NCI-H526 (cell line): ENCODE data around the gene MGAT3.
"Not testable (repeated sequence)": the region's sequence is repeated elsewhere in the genome, so short reads cannot be mapped to it uniquely, and the experiment has no call there.

ENCODE experiments used
- DNase-seq, 2 experiments: peaks; one replicate each; lab custom pipeline; 2025; lab: John Stamatoyannopoulos, UW

MGAT3 gene, protein sequence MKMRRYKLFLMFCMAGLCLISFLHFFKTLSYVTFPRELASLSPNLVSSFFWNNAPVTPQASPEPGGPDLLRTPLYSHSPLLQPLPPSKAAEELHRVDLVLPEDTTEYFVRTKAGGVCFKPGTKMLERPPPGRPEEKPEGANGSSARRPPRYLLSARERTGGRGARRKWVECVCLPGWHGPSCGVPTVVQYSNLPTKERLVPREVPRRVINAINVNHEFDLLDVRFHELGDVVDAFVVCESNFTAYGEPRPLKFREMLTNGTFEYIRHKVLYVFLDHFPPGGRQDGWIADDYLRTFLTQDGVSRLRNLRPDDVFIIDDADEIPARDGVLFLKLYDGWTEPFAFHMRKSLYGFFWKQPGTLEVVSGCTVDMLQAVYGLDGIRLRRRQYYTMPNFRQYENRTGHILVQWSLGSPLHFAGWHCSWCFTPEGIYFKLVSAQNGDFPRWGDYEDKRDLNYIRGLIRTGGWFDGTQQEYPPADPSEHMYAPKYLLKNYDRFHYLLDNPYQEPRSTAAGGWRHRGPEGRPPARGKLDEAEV

GRCh38 chr22:39456522-39457197, at the start of gene MGAT3:
Gene MGAT3 (plus strand): TSS chr22:39457012. CDS start chr22:39487348, 30,336 bp downstream.
- DNase-seq = no peak

GRCh38 chr22:39408173-39408572, 48.6 kb upstream of the MGAT3 start:
- no peak for DNase-seq

GRCh38 chr22:39408807-39409206, 48.0 kb upstream of the MGAT3 start:
- no peak for DNase-seq

- no peak for DNase-seq
Measured at GRCh38 chr22:39409516-39410029, 47.2 kb upstream of the MGAT3 start.

DNA sequence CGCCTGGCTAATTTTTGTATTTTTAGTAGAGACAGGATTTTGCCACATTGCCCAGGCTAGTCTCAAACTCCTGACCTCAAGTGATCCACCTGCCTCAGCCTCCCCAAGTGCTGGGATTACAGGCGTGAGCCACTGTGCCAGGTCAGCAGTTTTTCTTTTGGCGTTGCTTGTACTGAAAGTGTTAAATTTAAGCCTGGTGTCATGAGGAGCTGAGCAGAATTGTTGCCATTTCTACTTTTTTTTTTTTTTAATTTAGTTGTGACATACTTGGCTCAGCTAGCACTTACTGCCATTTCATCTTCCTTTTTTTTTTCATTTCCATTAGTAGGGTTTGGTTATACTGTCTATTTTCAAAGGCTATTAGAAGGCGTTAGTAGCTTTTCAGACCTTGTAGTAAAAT, 46.5 kb upstream of the MGAT3 start:
- no peak for DNase-seq

DNA sequence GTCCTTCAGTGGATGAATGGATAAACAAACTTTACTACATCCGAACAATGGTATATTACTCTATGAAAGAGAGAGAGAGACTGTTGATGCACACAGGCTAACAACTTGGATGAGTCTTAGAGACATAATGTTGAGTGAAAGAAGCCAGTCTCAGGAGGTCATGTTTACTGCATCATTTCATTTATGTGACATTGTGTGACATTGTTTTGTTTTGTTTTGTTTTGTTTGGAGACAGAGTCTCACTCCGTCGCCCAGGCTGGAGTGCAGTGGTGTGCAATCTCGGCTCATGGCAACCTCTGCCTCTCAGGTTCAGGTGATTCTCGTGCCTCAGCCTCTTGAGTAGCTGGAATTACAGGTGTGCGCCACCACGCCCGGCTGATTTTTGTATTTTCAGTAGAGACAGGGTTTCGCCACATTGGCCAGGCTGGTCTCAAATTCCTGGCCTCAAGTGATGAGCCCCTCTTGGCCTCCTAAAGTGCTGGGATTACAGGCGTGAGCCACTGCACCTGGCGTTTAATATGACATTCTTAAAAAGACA, 44.9 kb upstream of the MGAT3 start:
- not testable (repeated sequence) for DNase-seq

- DNase-seq = not testable (repeated sequence)
Measured at GRCh38 chr22:39413204-39413603, 43.6 kb upstream of the MGAT3 start.

DNA sequence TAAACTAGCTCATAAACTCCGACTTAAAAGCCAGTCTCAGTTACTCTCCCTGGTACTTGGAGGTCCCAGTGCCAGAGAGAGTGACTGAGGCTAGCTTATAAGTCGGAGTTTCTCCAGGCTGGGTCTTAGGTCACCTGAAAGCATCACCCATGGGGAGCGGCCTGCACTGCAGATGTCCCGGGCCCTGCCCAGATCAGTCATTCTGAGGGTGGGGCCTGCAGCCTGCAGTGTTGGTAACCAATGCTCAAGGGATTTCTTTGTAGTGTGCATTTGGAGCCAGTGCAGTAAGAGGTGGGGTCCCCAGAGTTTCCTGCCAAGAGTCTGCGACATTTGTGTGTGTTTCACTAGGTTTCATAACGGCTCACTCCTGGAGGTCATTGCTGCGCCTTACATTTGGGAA, 42.4 kb upstream of the MGAT3 start:
- no peak for DNase-seq

DNA sequence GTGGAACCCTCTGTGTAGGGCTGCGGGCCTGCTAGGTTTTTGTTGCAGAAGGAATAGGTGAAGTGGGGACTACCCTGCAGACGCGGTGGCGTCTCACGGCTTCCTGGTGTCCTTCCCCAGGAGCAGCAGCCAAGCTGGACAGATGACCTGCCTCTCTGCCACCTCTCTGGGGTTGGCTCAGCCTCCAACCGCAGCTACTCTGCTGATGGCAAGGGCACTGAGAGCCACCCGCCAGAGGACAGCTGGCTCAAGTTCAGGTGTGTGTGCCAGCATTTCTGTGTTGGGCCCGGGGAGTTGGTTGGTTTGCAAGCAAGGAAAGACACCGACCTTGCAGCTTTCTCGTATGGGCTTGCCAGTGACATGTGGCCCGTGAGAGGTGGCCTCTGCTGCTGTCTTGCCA, 41.9 kb upstream of the MGAT3 start:
- no peak for DNase-seq

DNA sequence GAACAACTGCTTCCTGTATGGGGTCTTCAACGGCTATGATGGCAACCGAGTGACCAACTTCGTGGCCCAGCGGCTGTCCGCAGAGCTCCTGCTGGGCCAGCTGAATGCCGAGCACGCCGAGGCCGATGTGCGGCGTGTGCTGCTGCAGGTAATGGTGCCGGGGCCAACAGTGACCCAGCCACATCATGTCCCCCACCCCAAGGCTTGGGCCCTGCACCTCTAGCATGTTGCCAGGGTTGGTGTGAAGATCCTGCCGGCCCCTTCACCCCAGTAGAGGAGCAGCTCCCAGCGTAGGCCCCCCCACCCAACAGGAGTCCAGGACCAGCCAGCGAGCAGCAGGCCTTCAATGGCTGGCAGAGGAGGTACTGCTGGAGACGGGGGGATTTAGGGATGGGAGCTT, 41.3 kb upstream of the MGAT3 start:
- no peak for DNase-seq

DNA sequence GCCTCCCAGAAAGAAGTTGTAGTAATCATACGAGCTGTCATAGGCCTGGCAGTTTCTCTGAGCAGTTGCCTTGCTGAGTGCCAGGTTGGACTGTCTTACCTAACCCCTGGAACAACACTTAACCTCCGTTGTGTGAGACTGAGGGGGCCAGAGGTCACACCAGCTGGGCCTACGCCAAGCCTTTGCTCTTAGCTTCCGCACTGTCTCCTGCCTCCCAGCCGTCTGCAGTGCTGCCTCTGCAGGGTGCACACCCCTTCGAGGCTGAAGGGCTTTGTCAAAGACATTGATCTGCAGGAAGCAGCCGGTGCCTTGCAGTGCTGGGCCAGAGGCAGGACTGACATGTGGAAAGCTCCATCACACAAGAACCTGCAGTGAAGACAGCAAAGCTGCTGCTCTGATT, 40.5 kb upstream of the MGAT3 start:
- DNase-seq = no peak

DNA sequence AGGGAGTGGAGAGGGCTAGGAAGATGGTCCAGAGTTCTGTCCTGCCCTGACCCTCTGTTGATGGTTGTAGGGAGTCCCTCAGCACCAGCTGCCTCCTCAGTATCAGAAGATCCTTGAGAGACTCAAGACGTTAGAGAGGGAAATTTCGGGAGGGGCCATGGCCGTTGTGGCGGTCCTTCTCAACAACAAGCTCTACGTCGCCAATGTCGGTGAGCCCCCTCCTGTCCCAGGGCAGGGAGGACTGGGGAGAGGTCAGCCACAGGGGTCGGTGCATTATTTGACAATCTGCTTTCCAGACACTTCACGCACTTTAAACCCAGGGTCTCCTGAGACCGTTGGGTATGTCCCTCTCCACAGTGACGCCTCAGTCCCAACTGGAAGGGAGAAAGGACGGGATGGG, 39.2 kb upstream of the MGAT3 start:
- DNase-seq = no peak

- peak in 1 of 2 experiments; percentile 65 for DNase-seq
Measured at GRCh38 chr22:39418696-39419095, 38.1 kb upstream of the MGAT3 start.

DNA sequence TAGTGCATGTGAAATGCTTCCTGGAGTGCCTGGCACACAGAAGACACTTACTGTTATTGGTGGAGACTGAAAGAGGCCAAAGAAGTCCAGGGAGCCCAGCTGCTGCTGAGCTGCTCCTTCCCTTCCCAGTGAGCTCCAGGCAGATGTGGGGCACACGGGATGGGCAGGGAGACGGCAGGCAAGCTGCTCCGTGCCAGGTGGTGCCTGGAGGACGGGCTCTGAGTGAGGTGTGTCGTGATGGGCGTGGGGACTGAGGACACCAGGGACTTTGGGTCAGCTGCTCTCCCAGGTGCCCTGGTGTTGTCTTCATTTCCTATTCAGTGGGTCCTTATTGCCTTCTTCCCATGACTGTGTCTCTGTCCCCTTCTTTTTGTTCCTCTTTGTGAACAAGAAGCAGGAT, 37.7 kb upstream of the MGAT3 start:
- DNase-seq = no peak

DNA sequence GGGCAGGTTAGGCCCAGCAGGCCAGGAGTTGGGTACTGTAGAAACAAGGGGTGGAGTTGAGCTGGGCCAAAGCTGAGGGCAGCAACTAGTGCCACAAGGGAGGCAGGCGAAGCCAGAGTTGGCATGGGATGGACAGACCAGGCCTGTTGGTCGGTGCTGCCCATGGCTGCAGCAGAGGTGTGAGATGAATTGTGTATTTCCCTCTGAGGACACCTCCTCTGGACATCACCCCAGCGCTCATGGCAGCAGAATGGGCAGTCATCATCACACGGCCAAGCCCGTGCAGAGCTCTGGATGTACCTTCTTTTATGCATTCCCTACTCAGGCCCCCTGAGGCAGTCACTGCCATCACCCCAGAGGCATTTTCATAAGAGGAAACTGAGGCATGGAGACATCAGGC, 36.9 kb upstream of the MGAT3 start:
- DNase-seq = no peak

DNA sequence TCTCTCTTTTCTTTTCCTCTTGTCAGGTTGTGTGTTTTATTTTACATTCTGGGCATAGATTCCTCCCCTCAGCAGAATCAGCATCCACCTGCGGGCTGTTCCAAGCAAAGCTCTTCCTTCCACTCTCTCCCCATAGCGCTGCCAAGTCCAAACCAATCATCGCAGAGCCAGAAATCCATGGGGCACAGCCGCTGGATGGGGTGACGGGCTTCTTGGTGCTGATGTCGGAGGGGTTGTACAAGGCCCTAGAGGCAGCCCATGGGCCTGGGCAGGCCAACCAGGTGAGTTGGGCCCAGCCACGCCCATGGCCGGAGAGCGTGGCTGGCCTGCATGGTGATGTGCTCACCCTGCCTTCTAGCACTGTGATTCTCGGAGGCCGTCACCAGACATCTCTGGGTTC, 35.1 kb upstream of the MGAT3 start:
- DNase-seq = no peak

DNA sequence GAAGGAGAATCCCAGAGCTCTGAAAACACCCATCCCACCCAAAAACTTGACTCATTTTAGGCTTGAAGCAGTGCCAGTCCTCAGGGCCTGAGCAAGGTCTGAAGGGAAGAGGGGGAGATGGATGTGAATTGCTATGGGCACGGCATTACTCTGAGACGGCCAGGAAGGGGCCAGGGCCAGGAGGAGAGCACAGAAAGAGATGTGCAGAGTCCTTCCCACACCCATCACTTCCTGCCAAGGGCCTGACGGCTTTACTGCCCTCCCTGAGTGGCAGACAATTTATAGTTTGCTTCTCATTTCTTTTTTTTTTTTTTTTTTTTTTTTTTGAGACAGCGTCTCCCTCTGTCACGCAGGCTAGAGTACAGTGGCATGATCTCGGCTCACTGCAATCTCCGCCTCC, 34.7 kb upstream of the MGAT3 start:
- DNase-seq = no peak

DNA sequence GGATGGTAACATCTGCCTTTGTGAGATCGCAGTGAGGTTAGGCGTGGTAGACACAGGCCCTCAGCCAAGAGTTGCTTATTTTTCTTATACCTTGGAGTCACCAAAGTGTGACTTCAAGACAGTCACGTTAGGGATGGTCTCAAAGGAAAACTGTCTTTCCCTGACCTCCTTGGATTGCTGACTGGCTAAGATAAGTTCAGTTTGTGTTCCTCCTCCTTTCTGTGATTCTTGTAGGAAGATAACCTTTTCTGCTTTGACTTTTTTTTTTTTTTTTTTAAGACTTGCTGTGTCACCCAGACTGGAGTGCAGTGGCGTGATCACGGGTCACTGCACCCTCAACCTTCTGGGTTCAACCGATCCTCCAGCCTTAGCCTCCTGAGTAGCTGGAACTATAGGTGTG, 34.1 kb upstream of the MGAT3 start:
- DNase-seq = no peak

- no peak for DNase-seq
Measured at GRCh38 chr22:39423976-39424375, 32.8 kb upstream of the MGAT3 start.

- DNase-seq = no peak
Measured at GRCh38 chr22:39426380-39427043, 30.3 kb upstream of the MGAT3 start.

GRCh38 chr22:39427751-39428596, 28.8 kb upstream of the MGAT3 start:
- no peak for DNase-seq
